Measurements from ENCODE around the gene DNAAF1.
"Not testable (repeated sequence)": the region's sequence is repeated elsewhere in the genome, so short reads cannot be mapped to it uniquely, and the experiment has no call there.

The DNAAF1 gene

DNA sequence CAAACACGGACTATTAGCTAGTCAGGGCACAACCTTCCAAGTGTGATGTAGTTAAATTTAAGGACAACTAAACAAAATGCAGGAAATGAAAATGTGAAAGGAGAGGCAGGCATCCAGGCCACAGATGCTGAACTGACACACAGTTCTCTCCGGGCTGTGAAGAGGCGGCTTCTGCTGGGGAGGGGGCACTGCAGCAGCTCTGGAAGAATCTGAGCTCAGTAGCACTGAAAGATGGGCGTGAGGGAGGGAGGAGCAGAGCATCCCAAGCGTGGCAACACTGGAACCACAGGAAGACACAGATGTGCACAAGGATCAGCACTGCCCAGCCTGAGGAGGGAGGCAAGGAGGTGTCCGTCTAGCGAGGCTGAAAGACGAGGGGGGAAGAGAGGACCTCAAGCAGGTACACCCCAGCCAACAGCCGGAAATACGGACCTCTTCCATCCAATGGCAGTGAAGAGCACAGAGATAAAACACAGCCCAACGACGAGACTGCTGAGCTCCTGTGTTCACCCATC, 39.8 kb upstream of the DNAAF1 start:
- TF ChIP-seq ZFX (IDR thresholded peaks at IDR 0.05; ENCODE audit: borderline replicate concordance): no peak
- TF ChIP-seq, protein P1, sequence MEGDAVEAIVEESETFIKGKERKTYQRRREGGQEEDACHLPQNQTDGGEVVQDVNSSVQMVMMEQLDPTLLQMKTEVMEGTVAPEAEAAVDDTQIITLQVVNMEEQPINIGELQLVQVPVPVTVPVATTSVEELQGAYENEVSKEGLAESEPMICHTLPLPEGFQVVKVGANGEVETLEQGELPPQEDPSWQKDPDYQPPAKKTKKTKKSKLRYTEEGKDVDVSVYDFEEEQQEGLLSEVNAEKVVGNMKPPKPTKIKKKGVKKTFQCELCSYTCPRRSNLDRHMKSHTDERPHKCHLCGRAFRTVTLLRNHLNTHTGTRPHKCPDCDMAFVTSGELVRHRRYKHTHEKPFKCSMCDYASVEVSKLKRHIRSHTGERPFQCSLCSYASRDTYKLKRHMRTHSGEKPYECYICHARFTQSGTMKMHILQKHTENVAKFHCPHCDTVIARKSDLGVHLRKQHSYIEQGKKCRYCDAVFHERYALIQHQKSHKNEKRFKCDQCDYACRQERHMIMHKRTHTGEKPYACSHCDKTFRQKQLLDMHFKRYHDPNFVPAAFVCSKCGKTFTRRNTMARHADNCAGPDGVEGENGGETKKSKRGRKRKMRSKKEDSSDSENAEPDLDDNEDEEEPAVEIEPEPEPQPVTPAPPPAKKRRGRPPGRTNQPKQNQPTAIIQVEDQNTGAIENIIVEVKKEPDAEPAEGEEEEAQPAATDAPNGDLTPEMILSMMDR (IDR thresholded peaks at IDR 0.05): no peak
- H3K27ac ChIP-seq: no peak overlapping the region

DNA sequence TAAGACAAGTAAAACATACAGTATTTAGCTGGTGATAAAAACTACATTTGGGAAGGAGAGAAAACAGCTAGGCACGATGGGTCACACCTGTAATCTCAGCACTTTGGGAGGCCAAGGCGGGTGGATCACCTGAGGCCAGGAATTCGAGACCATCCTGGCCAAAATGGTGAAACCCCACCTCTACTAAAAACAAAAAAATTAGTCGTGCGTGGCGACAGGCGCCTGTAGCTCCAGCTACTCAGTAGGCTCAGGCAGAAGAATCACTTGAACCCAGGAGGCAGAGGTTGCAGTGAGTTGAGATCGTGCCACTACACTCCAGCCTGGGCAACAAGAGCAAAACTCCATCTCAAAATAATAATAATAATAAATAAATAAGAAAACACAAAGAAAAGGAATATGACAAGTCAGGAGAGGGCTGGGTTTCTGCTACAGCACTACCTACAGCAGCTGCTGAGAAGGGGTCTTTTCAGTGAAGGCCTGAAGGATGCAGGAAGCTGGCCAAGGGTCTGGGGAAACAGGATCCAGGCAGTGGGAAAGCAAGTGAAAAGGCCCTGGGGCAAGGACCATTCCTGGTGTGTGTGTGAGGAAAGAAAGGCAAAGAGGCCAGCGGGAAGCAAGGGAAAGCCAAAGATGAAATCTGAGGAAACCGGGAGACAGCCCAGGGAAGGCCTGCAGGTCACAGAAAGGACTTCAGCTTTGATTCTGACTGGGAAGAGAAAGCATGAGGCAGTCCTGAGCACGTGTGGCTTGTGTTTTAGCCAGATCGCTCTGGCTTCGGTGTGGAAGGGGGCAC, 39.0 kb upstream of the DNAAF1 start:
- TF ChIP-seq, protein P1 (IDR thresholded peaks at IDR 0.05): no peak
- no peak for TF ChIP-seq ZFX (IDR thresholded peaks at IDR 0.05; ENCODE audit: borderline replicate concordance)
- H3K27ac ChIP-seq: no peak overlapping the region

DNA sequence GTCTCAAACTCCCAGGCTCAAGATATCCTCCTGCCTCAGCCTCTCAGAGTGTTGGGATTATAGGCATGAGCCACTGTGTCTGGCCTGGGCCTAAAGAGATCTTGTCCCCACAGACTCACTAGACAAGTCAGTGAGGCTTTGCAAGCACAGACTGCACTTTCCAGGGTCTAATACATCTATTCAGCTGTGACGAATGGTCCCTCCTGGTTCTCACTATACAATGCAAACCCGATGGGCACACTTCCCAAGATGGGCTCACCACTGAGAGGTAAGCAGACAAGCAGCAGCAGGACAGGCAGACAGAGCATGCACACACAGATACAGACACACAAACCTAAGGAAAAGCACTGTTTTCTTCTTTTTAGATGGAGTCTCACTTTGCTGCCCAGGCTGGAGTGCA, 37.2 kb upstream of the DNAAF1 start:
- TF ChIP-seq, protein P1 (IDR thresholded peaks at IDR 0.05): no peak
- TF ChIP-seq ZFX (IDR thresholded peaks at IDR 0.05; ENCODE audit: borderline replicate concordance): no peak
- no peak overlapping the region for H3K27ac ChIP-seq

DNA sequence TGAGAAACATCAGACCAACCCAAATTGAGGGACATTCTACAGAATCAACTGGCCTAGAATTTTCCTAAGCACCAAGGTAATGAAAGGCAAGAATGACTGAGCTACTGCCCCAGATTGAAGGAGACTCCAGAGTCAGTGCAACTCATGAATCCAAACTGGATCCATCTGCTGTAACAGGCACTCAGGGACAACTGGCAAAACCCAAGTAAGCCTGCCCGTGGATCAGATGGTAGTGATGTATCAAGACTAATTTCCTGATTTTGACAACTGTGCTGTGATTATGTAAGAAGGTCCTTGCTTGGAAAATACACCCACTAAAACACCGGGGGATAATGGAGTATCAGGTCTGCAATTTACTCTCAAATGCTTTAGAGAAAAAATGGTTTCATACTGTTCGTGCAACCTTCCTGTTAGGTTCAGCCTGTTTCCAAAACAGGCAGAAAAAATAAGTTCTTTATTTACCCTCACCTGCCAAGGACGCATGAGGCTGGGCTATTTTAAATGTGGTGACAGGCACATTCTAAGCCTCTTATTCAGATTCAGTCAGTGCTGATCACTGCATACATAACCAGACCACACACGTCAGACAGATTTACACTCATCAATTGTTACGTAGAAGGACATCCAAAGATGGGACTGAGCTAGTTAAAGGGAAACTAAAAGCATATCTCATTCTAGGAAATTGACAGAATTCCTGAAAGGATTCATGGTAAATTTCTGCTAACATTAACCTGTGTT, 35.3 kb upstream of the DNAAF1 start:
- no peak for TF ChIP-seq ZFX (IDR thresholded peaks at IDR 0.05; ENCODE audit: borderline replicate concordance)
- TF ChIP-seq, protein P1 (IDR thresholded peaks at IDR 0.05): no peak
- no peak overlapping the region for H3K27ac ChIP-seq

DNA sequence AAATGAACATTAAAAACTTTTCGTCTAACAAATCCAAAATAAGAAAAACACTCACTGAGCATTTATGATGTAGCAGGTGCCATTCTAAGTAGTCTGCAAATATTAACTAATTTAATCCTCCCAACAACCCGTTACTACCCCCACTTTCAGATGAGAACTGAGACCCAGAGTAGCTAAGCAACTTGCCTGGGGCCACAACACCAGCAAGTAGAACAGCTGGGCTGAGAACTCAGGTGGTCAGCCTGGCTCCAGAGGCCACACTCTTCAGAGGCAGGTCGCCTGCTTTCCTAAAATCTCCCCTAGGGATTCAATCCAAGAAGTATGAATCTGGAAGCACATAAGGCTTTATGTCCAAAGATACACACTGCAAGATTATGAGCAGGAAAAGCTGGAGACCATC, 34.6 kb upstream of the DNAAF1 start:
- TF ChIP-seq, protein P1 (IDR thresholded peaks at IDR 0.05): no peak
- TF ChIP-seq ZFX (IDR thresholded peaks at IDR 0.05; ENCODE audit: borderline replicate concordance): no peak
- H3K27ac ChIP-seq: no peak overlapping the region

- no peak overlapping the region for H3K27ac ChIP-seq
- TF ChIP-seq, protein P1 (IDR thresholded peaks at IDR 0.05): no peak
- no peak for TF ChIP-seq ZFX (IDR thresholded peaks at IDR 0.05; ENCODE audit: borderline replicate concordance)
These were observed 33.6 kb upstream of the DNAAF1 start for GRCh38 chr16:84111525-84111924.

DNA sequence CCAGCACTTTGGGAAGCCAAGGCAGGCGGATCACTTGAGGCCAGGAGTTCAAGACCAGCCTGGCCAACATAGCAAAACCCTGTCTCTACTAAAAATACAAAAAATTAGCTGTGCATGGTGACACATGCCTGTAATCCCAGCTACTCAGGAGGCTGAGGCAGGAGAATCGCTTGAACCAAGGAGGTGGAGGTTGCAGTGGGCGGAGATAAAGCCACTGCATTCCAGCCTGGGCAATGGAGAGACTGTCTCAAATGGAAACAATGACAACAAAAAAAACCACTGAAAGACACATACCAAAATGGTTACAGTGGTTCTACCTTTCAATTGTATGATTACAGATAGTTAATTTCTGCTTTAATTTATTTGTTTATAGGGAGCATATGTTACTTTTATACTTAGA, 33.2 kb upstream of the DNAAF1 start:
- not testable (repeated sequence) for H3K27ac ChIP-seq
